Lower leg skin (tissue), 3 donors: ENCODE measurements around the gene RCBTB2.

Source experiments
- CTCF ChIP-seq, 3 donors: fragments of 450-650 bp; IDR thresholded peaks; one replicate each; pipeline ENCODE4 v1.5.1; 2016; ENCODE audit warnings: antibody characterized with exemption in 3 of 3, mild to moderate bottlenecking in 3 of 3, moderate library complexity in 2 of 3
- POLR2A ChIP-seq, 2 donors: fragments of 450-650 bp; IDR thresholded peaks; one replicate each; pipeline ENCODE4 v1.6.1; 2016 to 2017; ENCODE audit warnings: antibody characterized with exemption in 2 of 2, mild to moderate bottlenecking in 1 of 2, moderate library complexity in 1 of 2

- TF ChIP-seq CTCF (IDR thresholded peaks at IDR 0.05): no peak
- TF ChIP-seq POLR2A (IDR thresholded peaks at IDR 0.05): no peak
These were observed 4.2 kb downstream of the RCBTB2 start for GRCh38 chr13:48528720-48529119.
